GM23338 (cell line): ENCODE results near the gene PRSS3. TPM values are rescaled to one million over a fixed set of nuclear protein-coding genes. Genes with fewer than 3 reads are reported as not detected.

Experiments used
- ATAC-seq: fragments of 200-7000 bp; cut with Tn5 transposase; 3 replicates; pipeline ENCODE4 v1.9.1; 2020
- DNase-seq: peaks from one replicate; pipeline ENCODE4 v3.0.0-alpha.2; 2015; ENCODE audit warnings: low spot score
- H2AFZ ChIP-seq: fragments of 200-600 bp; sonication (generic); 2 replicates; pipeline ENCODE4 v1.8.0; 2016; ENCODE audit warnings: antibody characterized with exemption, mild to moderate bottlenecking, moderate library complexity
- H3F3A ChIP-seq: fragments of 200-600 bp; sonication (generic); replicated peaks from 2 replicates; pipeline ENCODE4 v1.8.0; 2017; ENCODE audit warnings: antibody characterized with exemption, mixed run types, low read depth
- H3K27ac ChIP-seq: fragments of 200-600 bp; sonication (generic); 2 replicates; pipeline ENCODE4 v1.6.1; 2016; ENCODE audit warnings: low read depth
- H3K27me3 ChIP-seq: fragments of 200-600 bp; sonication (generic); 2 replicates; pipeline ENCODE4 v1.8.0; 2016; ENCODE audit warnings: mild to moderate bottlenecking, mixed run types, moderate library complexity; ENCODE audit not compliant: insufficient read depth
- H3K36me3 ChIP-seq: fragments of 200-600 bp; sonication (generic); 2 replicates; pipeline ENCODE4 v1.8.0; 2016; ENCODE audit warnings: mild to moderate bottlenecking; ENCODE audit not compliant: insufficient read depth
- H3K4me1 ChIP-seq: fragments of 200-600 bp; sonication (generic); 2 replicates; pipeline ENCODE4 v1.8.0; 2016; ENCODE audit warnings: mild to moderate bottlenecking, moderate library complexity; ENCODE audit not compliant: insufficient read depth
- H3K4me2 ChIP-seq: fragments of 200-600 bp; sonication (generic); 2 replicates; pipeline ENCODE4 v1.7.1; 2017; ENCODE audit warnings: mixed run types
- H3K4me3 ChIP-seq: fragments of 200-600 bp; sonication (generic); 2 replicates; pipeline ENCODE4 v1.6.1; 2016; ENCODE audit warnings: mixed run types
- H3K79me2 ChIP-seq: fragments of 200-600 bp; sonication (generic); replicated peaks from 2 replicates; pipeline ENCODE4 v1.8.0; 2017; ENCODE audit warnings: mild to moderate bottlenecking; ENCODE audit not compliant: insufficient read depth
- H3K9me2 ChIP-seq: fragments of 200-600 bp; sonication (generic); 2 replicates; pipeline ENCODE4 v1.8.0; 2017; ENCODE audit not compliant: insufficient read depth
- H4K20me1 ChIP-seq: fragments of 200-600 bp; sonication (generic); replicated peaks from 2 replicates; pipeline ENCODE4 v1.8.0; 2017; ENCODE audit warnings: mild to moderate bottlenecking; ENCODE audit not compliant: insufficient read depth
- H3K27ac Mint-ChIP-seq: 2 replicates; pipeline ENCODE4 v1.8.0; 2020; ENCODE audit warnings: inconsistent platforms, mild to moderate bottlenecking, moderate library complexity, mixed read lengths
- H3K27me3 Mint-ChIP-seq: 3 replicates; pipeline ENCODE4 v1.8.0; 2022; ENCODE audit warnings: low read depth, mild to moderate bottlenecking, moderate library complexity, mixed read lengths, inconsistent platforms; ENCODE audit not compliant: insufficient read depth, poor library complexity
- H3K36me3 Mint-ChIP-seq: 3 replicates; pipeline ENCODE4 v1.8.0; 2021; ENCODE audit warnings: low read depth, mild to moderate bottlenecking, inconsistent platforms, moderate library complexity, mixed read lengths
- H3K4me1 Mint-ChIP-seq: 3 replicates; pipeline ENCODE4 v1.8.0; 2020; ENCODE audit warnings: mild to moderate bottlenecking, inconsistent platforms, mixed read lengths
- H3K4me3 Mint-ChIP-seq: 3 replicates; pipeline ENCODE4 v1.8.0; 2021; ENCODE audit warnings: moderate library complexity, mild to moderate bottlenecking, inconsistent platforms, mixed read lengths
- H3K9me3 Mint-ChIP-seq: 3 replicates; pipeline ENCODE4 v1.8.0; 2020; ENCODE audit warnings: moderate library complexity, mild to moderate bottlenecking, inconsistent platforms, mixed read lengths
- CREB1 ChIP-seq: fragments of 250-450 bp; sonication (Bioruptor Pico); IDR thresholded peaks from 2 replicates; pipeline ENCODE4 v1.5.0; 2020; ENCODE audit warnings: low read depth, mild to moderate bottlenecking, moderate library complexity
- CTCF ChIP-seq, 2 experiments: fragments of 200-600 bp in 1 of 2; sonication (generic) in 1 of 2; conservative IDR thresholded peaks; 2 replicates each; pipeline versions ENCODE4 v1.5.1 to v1.6.1; 2016 to 2017; ENCODE audit warnings: antibody characterized with exemption in 2 of 2, low read depth in 2 of 2, mild to moderate bottlenecking in 2 of 2, moderate library complexity in 1 of 2
- ETS1 ChIP-seq: IDR thresholded peaks from 2 replicates; pipeline ENCODE4 v1.6.1; 2016; ENCODE audit warnings: antibody characterized with exemption
- EZH2 ChIP-seq: fragments of 200-600 bp; sonication (generic); IDR thresholded peaks from one replicate; pipeline ENCODE4 v1.8.0; 2017; ENCODE audit warnings: antibody characterized with exemption, mild to moderate bottlenecking, low read depth; ENCODE audit not compliant: unreplicated experiment
- EZH2phosphoT487 ChIP-seq: fragments of 200-600 bp; sonication (generic); IDR thresholded peaks from one replicate; pipeline ENCODE4 v1.8.1; 2018; ENCODE audit warnings: antibody characterized with exemption; ENCODE audit not compliant: unreplicated experiment
- JUNB ChIP-seq: IDR thresholded peaks from one replicate; pipeline ENCODE4 v1.6.1; 2016; ENCODE audit warnings: antibody characterized with exemption; ENCODE audit not compliant: unreplicated experiment
- NANOG ChIP-seq: IDR thresholded peaks from 2 replicates; pipeline ENCODE4 v1.6.1; 2016; ENCODE audit warnings: antibody characterized with exemption, borderline replicate concordance
- POLR2AphosphoS5 ChIP-seq: IDR thresholded peaks from 2 replicates; pipeline ENCODE4 v1.6.1; 2016; ENCODE audit warnings: antibody characterized with exemption, low read depth
- STAT1 ChIP-seq: IDR thresholded peaks from one replicate; pipeline ENCODE4 v1.6.1; 2016; ENCODE audit warnings: antibody characterized with exemption; ENCODE audit not compliant: unreplicated experiment
- ZNF114 ChIP-seq: fragments of 250-450 bp; sonication (Bioruptor Pico); IDR thresholded peaks from 2 replicates; pipeline ENCODE4 v1.5.0; 2020; ENCODE audit warnings: mild to moderate bottlenecking, moderate library complexity
- ZNF331 ChIP-seq: fragments of 250-450 bp; sonication (Bioruptor Pico); IDR thresholded peaks from 2 replicates; pipeline ENCODE4 v1.5.0; 2020; ENCODE audit warnings: low read depth, mild to moderate bottlenecking, moderate library complexity
- ZNF462 ChIP-seq: fragments of 250-450 bp; sonication (Bioruptor Pico); IDR thresholded peaks from 2 replicates; pipeline ENCODE4 v1.5.0; 2020; ENCODE audit warnings: mild to moderate bottlenecking, moderate library complexity
- polyA plus RNA-seq: library from polyadenylated mRNA; unstranded; fragments of >200 nt; fragmentation: Nextera tagmentation; extraction: Ambion mirVana; gene quantifications from 2 replicates; pipeline ENCODE4 v1.2.1, GENCODE V29; 2016
- total RNA-seq: library from RNA; depleted of rRNA; stranded (reverse); fragments of >200 nt; shearing (Covaris generic); gene quantifications from 2 replicates; pipeline ENCODE4 v1.2.3, GENCODE V29; 2014
- TF ChIP-seq, protein P1 (sequence below): IDR thresholded peaks from one replicate; pipeline ENCODE4 v1.6.1; 2018; ENCODE audit warnings: antibody characterized with exemption; ENCODE audit not compliant: unreplicated experiment

The PRSS3 gene
- total and polyA plus RNA-seq, 2 experiments from 2014 or later, result 4.2 to 4.5 TPM

DNA sequence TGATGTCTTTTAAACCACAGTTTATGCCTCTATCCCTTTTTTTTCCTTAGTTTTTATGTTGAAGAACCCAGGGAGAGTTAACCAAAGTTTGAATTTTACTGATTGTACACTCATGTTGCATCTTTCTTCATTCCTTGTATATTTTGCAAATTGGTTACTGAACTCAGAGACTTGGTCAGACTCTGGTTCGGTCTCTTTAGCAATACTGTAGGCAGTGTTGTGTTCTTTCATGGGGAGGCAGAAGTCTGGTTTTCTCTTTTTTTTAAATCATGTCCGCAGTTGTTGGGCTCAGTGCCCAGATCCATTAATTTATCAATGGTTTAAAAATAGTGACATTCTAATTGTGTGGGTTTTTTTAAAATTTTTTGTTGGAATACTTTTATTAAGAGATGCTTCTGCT, 45.0 kb downstream of the PRSS3 start:
- no peaks in the 10 kb centered on the region for H3K9me3 Mint-ChIP-seq
- Histone ChIP-seq H2AFZ (no peak overlapping the region), H3K79me2 (peaks cover 100% of the 10 kb centered on the region), H3K4me2 (no peak overlapping the region), H4K20me1 (peaks cover 61% of the 10 kb centered on the region), H3K36me3 (no peaks in the 10 kb centered on the region), H3F3A (no peaks in the 10 kb centered on the region), H3K4me1 (no peaks in the 10 kb centered on the region), H3K9me2 (no peaks in the 10 kb centered on the region), H3K4me3 (no peak overlapping the region), H3K27ac (no peak overlapping the region), H3K27me3 (no peaks in the 10 kb centered on the region)
- DNase-seq (no peak), ATAC-seq (no peak)
- TF ChIP-seq NANOG, result no peak
- TF ChIP-seq POLR2AphosphoS5, result no peak
- no peak for TF ChIP-seq STAT1
- no peak for TF ChIP-seq JUNB
- no peak for TF ChIP-seq CTCF (conservative IDR thresholded peaks at IDR 0.05; ENCODE audit: low read depth in 2 of 2)
- no peak for TF ChIP-seq ZNF114 (CRISPR knock-in tag)
- TF ChIP-seq ZNF331, result no peak
- no peak for TF ChIP-seq EZH2phosphoT487
- TF ChIP-seq ETS1, result no peak
- TF ChIP-seq CREB1 (CRISPR knock-in tag), result no peak
- TF ChIP-seq ZNF462 (CRISPR knock-in tag), result no peak
- TF ChIP-seq EZH2, result no peak
- TF ChIP-seq, protein P1, sequence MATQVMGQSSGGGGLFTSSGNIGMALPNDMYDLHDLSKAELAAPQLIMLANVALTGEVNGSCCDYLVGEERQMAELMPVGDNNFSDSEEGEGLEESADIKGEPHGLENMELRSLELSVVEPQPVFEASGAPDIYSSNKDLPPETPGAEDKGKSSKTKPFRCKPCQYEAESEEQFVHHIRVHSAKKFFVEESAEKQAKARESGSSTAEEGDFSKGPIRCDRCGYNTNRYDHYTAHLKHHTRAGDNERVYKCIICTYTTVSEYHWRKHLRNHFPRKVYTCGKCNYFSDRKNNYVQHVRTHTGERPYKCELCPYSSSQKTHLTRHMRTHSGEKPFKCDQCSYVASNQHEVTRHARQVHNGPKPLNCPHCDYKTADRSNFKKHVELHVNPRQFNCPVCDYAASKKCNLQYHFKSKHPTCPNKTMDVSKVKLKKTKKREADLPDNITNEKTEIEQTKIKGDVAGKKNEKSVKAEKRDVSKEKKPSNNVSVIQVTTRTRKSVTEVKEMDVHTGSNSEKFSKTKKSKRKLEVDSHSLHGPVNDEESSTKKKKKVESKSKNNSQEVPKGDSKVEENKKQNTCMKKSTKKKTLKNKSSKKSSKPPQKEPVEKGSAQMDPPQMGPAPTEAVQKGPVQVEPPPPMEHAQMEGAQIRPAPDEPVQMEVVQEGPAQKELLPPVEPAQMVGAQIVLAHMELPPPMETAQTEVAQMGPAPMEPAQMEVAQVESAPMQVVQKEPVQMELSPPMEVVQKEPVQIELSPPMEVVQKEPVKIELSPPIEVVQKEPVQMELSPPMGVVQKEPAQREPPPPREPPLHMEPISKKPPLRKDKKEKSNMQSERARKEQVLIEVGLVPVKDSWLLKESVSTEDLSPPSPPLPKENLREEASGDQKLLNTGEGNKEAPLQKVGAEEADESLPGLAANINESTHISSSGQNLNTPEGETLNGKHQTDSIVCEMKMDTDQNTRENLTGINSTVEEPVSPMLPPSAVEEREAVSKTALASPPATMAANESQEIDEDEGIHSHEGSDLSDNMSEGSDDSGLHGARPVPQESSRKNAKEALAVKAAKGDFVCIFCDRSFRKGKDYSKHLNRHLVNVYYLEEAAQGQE, result no peak
- no peak overlapping the region for H3K27ac Mint-ChIP-seq
- no peaks in the 10 kb centered on the region for H3K4me1 Mint-ChIP-seq
- H3K36me3 Mint-ChIP-seq, result peaks cover 11% of the 10 kb centered on the region; the same call in 2 of the 3 replicates
- no peak overlapping the region for H3K4me3 Mint-ChIP-seq
- H3K27me3 Mint-ChIP-seq, result no peaks in the 10 kb centered on the region
